HCT116 (cell line): ENCODE measurements around the gene GFPT1. TPM values are rescaled to one million over a fixed set of nuclear protein-coding genes. Genes with fewer than 3 reads are reported as not detected.

Source experiments
- ATAC-seq: fragments of 200-7000 bp; cut with Tn5 transposase; 2 replicates; pipeline ENCODE4 v1.9.1; 2020; ENCODE audit warnings: mild to moderate bottlenecking, moderate library complexity
- BruUV-seq: library from RNA; stranded (reverse); fragments of 400-500 nt; replicated peaks from 2 replicates; lab custom pipeline; 2021; lab: Mats Ljungman, UMichigan
- CTCF ChIA-PET: fragments of 300-600 bp; sonication (Branson Sonifier 250); formaldehyde crosslinking; loops from one replicate; lab custom pipeline; 2021; ENCODE audit warnings: antibody characterized with exemption; lab: Charles Lee
- POLR2A ChIA-PET: fragments of 300-600, 350-600 bp; sonication (Branson Sonifier 250); formaldehyde crosslinking; loops from one replicate; lab custom pipeline; 2021; ENCODE audit warnings: antibody characterized with exemption; lab: Charles Lee
- RAD21 ChIA-PET, 2 experiments: fragments of 300-600 bp; sonication (Branson Sonifier 250); formaldehyde crosslinking; loops; one replicate each; lab custom pipeline; 2023; ENCODE audit warnings: low total read pairs in 2 of 2; ENCODE audit not compliant: uncharacterized antibody in 2 of 2, unreplicated experiment in 2 of 2, low non-redundant PET in 1 of 2; lab: Charles Lee
- DNase-seq: peaks from one replicate; pipeline ENCODE4 v3.0.0-alpha.2; 2010; ENCODE audit warnings: low read depth, low spot score
- H2AFZ ChIP-seq: fragments of 200-600 bp; shearing (Covaris generic), sonication (generic); 2 replicates; pipeline ENCODE4 v1.6.1; 2017; ENCODE audit warnings: low read depth, mixed run types, mixed read lengths, antibody characterized with exemption, low read length; ENCODE audit not compliant: poor library complexity, severe bottlenecking
- H3K27ac ChIP-seq: 2 replicates; pipeline ENCODE4 v1.5.1; 2012; ENCODE audit warnings: low read depth, low read length
- H3K27me3 ChIP-seq: fragments of 200-600 bp; sonication (generic); 2 replicates; pipeline ENCODE4 v1.6.1; 2016; ENCODE audit warnings: mixed run types, low read length, mixed read lengths; ENCODE audit not compliant: insufficient read depth
- H3K36me3 ChIP-seq, 2 experiments: fragments of 200-500 bp in 1 of 2; fragments of 200-600 bp in 1 of 2; sonication (Bioruptor generic) in 1 of 2; sonication (generic) in 1 of 2; 2 replicates each; pipeline versions ENCODE4 v1.5.1 to v1.6.1; 2014 to 2016; ENCODE audit warnings: low read length in 2 of 2, inconsistent platforms in 1 of 2, mixed read lengths in 1 of 2, mixed run types in 1 of 2; ENCODE audit not compliant: insufficient read depth in 2 of 2, control insufficient read depth in 1 of 2
- H3K4me1 ChIP-seq, 2 experiments: fragments of 200-600 bp in 1 of 2; sonication (generic) in 1 of 2; 2 replicates each; pipeline versions ENCODE4 v1.5.1 to v1.6.1; 2012 to 2017; ENCODE audit warnings: low read length in 2 of 2, inconsistent platforms in 1 of 2, mild to moderate bottlenecking in 1 of 2, mixed read lengths in 1 of 2, mixed run types in 1 of 2, moderate library complexity in 1 of 2; ENCODE audit not compliant: insufficient read depth in 2 of 2, control insufficient read depth in 1 of 2
- H3K4me2 ChIP-seq: fragments of 200-600 bp; sonication (generic); 2 replicates; pipeline ENCODE4 v1.6.1; 2017; ENCODE audit warnings: mixed run types, low read length, mixed read lengths
- H3K4me3 ChIP-seq, 2 experiments: fragments of 200-600 bp in 1 of 2; sonication (generic) in 1 of 2; replicated peaks in 1 of 2; 2 replicates each; pipeline ENCODE4 v1.5.1; 2011 to 2016; ENCODE audit warnings: low read length in 2 of 2, control low read depth in 1 of 2, low read depth in 1 of 2, mild to moderate bottlenecking in 1 of 2, mixed read lengths in 1 of 2, mixed run types in 1 of 2
- H3K79me2 ChIP-seq: fragments of 200-600 bp; sonication (generic); 2 replicates; pipeline ENCODE4 v1.6.1; 2017; ENCODE audit warnings: mild to moderate bottlenecking, mixed run types, low read length, moderate library complexity, mixed read lengths; ENCODE audit not compliant: insufficient read depth
- H3K9ac ChIP-seq: fragments of 200-600 bp; sonication (generic); 2 replicates; pipeline ENCODE4 v1.6.1; 2016; ENCODE audit warnings: low read length, mixed read lengths
- H3K9me2 ChIP-seq: fragments of 200-600 bp; sonication (generic), shearing (Covaris generic); 2 replicates; pipeline ENCODE4 v1.6.1; 2017; ENCODE audit warnings: mixed run types, mild to moderate bottlenecking, moderate library complexity; ENCODE audit not compliant: insufficient read depth
- H3K9me3 ChIP-seq, 2 experiments: fragments of 200-500 bp in 1 of 2; fragments of 200-600 bp in 1 of 2; sonication (Bioruptor generic) in 1 of 2; sonication (generic) in 1 of 2; 2 replicates each; pipeline ENCODE4 v1.6.1; 2014 to 2017; ENCODE audit warnings: low read length in 2 of 2, mixed read lengths in 2 of 2, inconsistent platforms in 1 of 2, low read depth in 1 of 2, mild to moderate bottlenecking in 1 of 2, mixed run types in 1 of 2, moderate library complexity in 1 of 2; ENCODE audit not compliant: control insufficient read depth in 1 of 2, insufficient read depth in 1 of 2
- H4K20me1 ChIP-seq: fragments of 200-600 bp; sonication (generic), shearing (Covaris generic); 2 replicates; pipeline ENCODE4 v1.6.1; 2017; ENCODE audit warnings: mixed run types, mild to moderate bottlenecking, moderate library complexity; ENCODE audit not compliant: insufficient read depth
- ELF1 ChIP-seq: IDR thresholded peaks from 2 replicates; pipeline ENCODE4 v1.6.1; 2012; ENCODE audit warnings: low read depth, borderline replicate concordance
- FOSL1 ChIP-seq: IDR thresholded peaks from 2 replicates; pipeline ENCODE4 v1.6.1; 2012; ENCODE audit warnings: low read depth
- JUND ChIP-seq: IDR thresholded peaks from 2 replicates; pipeline ENCODE4 v1.6.1; 2012
- POLR2AphosphoS5 ChIP-seq: IDR thresholded peaks from 2 replicates; pipeline ENCODE4 v1.6.1; 2011; ENCODE audit warnings: mild to moderate bottlenecking, low read depth, low read length, moderate library complexity
- RAD21 ChIP-seq: IDR thresholded peaks from 2 replicates; pipeline ENCODE4 v1.6.1; 2012; ENCODE audit warnings: low read depth, mild to moderate bottlenecking
- SIN3A ChIP-seq: IDR thresholded peaks from 2 replicates; pipeline ENCODE4 v1.6.1; 2012; ENCODE audit warnings: low read depth
- ZBTB33 ChIP-seq: IDR thresholded peaks from 2 replicates; pipeline ENCODE4 v1.6.1; 2011; ENCODE audit warnings: mild to moderate bottlenecking, low read length, moderate library complexity; ENCODE audit not compliant: insufficient replicate concordance; ENCODE audit errors: extremely low read depth
- intact Hi-C: fragments of 100-400 bp; cut with micrococcal nuclease; formaldehyde crosslinking; loops from 2 replicates; pipeline ENCODE4 v1.10.0; 2022
- total RNA-seq: library from RNA; stranded (reverse); gene quantifications from one replicate; pipeline ENCODE4 v1.2.1, GENCODE V29; 2021; ENCODE audit not compliant: unreplicated experiment
- TF ChIP-seq, protein P1 (sequence below), 3 experiments: fragments of 200-600 bp in 1 of 3; sonication (generic) in 1 of 3; IDR thresholded peaks in 2 of 3; conservative IDR thresholded peaks in 1 of 3; 2 replicates each; pipeline ENCODE4 v1.5.1; 2012 to 2017; ENCODE audit warnings: low read depth in 2 of 3, low read length in 2 of 3, antibody characterized with exemption in 1 of 3, borderline replicate concordance in 1 of 3, control low read depth in 1 of 3, mild to moderate bottlenecking in 1 of 3, mixed read lengths in 1 of 3, mixed run types in 1 of 3, moderate library complexity in 1 of 3; ENCODE audit not compliant: insufficient read depth in 1 of 3

The GFPT1 gene
- total RNA-seq, 1 experiment from 2014 or later: 62.4 TPM

GRCh38 chr2:69386789-69387734 is at the start of gene GFPT1 (continued):
- TF ChIP-seq ZBTB33 (no peak), RAD21 (no peak), SIN3A (peak; percentile 74), POLR2AphosphoS5 (peak; percentile 83), FOSL1 (no peak)

GRCh38 chr2:69436596-69436937 is 49.5 kb upstream of the GFPT1 start:
- DNase-seq: no peak
- ATAC-seq: no peak; the same call in 1 of the 2 replicates
- H3K36me3 ChIP-seq: no peaks in the 10 kb centered on the region; a peak in 1 of 4 replicates
- no peaks in the 10 kb centered on the region for H3K27me3 ChIP-seq
- peak overlapping the region; percentile 65 for H2AFZ ChIP-seq
- peak overlapping the region; percentile 75 to 94 for H3K4me3 ChIP-seq
- RAD21 ChIA-PET: no interaction called here
- peak overlapping the region; percentile 78 for H3K9ac ChIP-seq
- no TSS peak for BruUV-seq
- TF ChIP-seq JUND (peak; percentile 9; the same call in 1 of the 2 replicates), ELF1 (no peak)
- TF ChIP-seq, protein P1, sequence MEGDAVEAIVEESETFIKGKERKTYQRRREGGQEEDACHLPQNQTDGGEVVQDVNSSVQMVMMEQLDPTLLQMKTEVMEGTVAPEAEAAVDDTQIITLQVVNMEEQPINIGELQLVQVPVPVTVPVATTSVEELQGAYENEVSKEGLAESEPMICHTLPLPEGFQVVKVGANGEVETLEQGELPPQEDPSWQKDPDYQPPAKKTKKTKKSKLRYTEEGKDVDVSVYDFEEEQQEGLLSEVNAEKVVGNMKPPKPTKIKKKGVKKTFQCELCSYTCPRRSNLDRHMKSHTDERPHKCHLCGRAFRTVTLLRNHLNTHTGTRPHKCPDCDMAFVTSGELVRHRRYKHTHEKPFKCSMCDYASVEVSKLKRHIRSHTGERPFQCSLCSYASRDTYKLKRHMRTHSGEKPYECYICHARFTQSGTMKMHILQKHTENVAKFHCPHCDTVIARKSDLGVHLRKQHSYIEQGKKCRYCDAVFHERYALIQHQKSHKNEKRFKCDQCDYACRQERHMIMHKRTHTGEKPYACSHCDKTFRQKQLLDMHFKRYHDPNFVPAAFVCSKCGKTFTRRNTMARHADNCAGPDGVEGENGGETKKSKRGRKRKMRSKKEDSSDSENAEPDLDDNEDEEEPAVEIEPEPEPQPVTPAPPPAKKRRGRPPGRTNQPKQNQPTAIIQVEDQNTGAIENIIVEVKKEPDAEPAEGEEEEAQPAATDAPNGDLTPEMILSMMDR (IDR thresholded peaks at IDR 0.05 in 2 of 3, conservative IDR thresholded peaks at IDR 0.05 in 1 of 3; ENCODE audit: borderline replicate concordance in 1 of 3, insufficient read depth in 1 of 3, low read depth in 2 of 3, low read length in 2 of 3): 0 out of 6 replicates have a peak, but pooled peaks of 1 of the 3 experiments have one; percentile 5
- TF ChIP-seq, all 23 proteins: peak for 2
- peak overlapping the region; percentile 88 for H3K4me2 ChIP-seq
- intact Hi-C loops: no loop called here
- CTCF ChIA-PET: interaction anchor here (0.9 to 2.2 kb wide), 2 partner anchors 48 to 277 kb away, joined by 3 to 5 read pairs; no protein-coding TSS in a partner anchor
- no peaks in the 10 kb centered on the region for H4K20me1 ChIP-seq
- peaks cover 22% of the 10 kb centered on the region for H3K79me2 ChIP-seq
- peaks cover 9 to 24% of the 10 kb centered on the region in 2 experiments; a peak in 3 of 4 replicates for H3K4me1 ChIP-seq
- peak overlapping the region; percentile 92 for H3K27ac ChIP-seq
- H3K9me2 ChIP-seq: no peaks in the 10 kb centered on the region
- H3K9me3 ChIP-seq: no peaks in the 10 kb centered on the region
- POLR2A ChIA-PET: interaction anchor here (1.4 kb wide), 1 partner anchor 493 kb away, joined by 3 read pairs; no protein-coding TSS in a partner anchor
